Measurements from ENCODE around the gene OR4C45.

- TF ChIP-seq CTCF (IDR thresholded peaks at IDR 0.05 in 4 of 5, conservative IDR thresholded peaks at IDR 0.05 in 1 of 5), result no peak
- no peak for TF ChIP-seq POLR2A (IDR thresholded peaks at IDR 0.05)
Observed at GRCh38 chr11:50044647-50045046, 12.0 kb downstream of the OR4C45 start.

Measured in gastrocnemius medialis (tissue), 4 donors.